ENCODE results near the gene C16orf74.

- TF ChIP-seq CTCF (IDR thresholded peaks at IDR 0.05) (no peak), EP300 (IDR thresholded peaks at IDR 0.05) (no peak), POLR2AphosphoS5 (IDR thresholded peaks at IDR 0.05) (no peak)
Measured at GRCh38 chr16:85662482-85662812, 88.4 kb downstream of the C16orf74 start.

Data from gastroesophageal sphincter (tissue), 3 donors.